ENCODE measurements around the gene PTPRF. TPM values are rescaled to one million over a fixed set of nuclear protein-coding genes. Genes with fewer than 3 reads are reported as not detected.

The PTPRF gene
- total RNA-seq, 4 donors from 2014 or later, result 33.8 to 84.2 (median 53.7) TPM

GRCh38 chr1:43592051-43592665, 61.5 kb downstream of the PTPRF start:
- Histone ChIP-seq H3K4me1 (no peaks in the 10 kb centered on the region), H3K27ac (replicated peaks in 1 of 4) (no peak overlapping the region), H3K9me3 (no peaks in the 10 kb centered on the region), H3K4me3 (no peak overlapping the region), H3K27me3 (no peaks in the 10 kb centered on the region), H3K36me3 (peaks cover 0 to 84% (median 39%) of the 10 kb centered on the region in 4 donors)
- intact Hi-C loops (cut with DNase I), result no loop called here
- no peak for TF ChIP-seq CTCF (IDR thresholded peaks at IDR 0.05)
- no peak for TF ChIP-seq EP300 (IDR thresholded peaks at IDR 0.05)
- TF ChIP-seq POLR2A (IDR thresholded peaks at IDR 0.05; ENCODE audit: low read depth), result no peak
- TF ChIP-seq POLR2AphosphoS5 (IDR thresholded peaks at IDR 0.05), result no peak
- WGBS, result 87% methylated on average over 3 of the region's 11 CpGs
- no peak for DNase-seq (ENCODE audit: extremely low spot score)

GRCh38 chr1:43592974-43593683, 62.4 kb downstream of the PTPRF start:
- no peak for DNase-seq (ENCODE audit: extremely low spot score)
- Histone ChIP-seq H3K9me3 (no peaks in the 10 kb centered on the region), H3K27ac (replicated peaks in 1 of 4) (no peak overlapping the region), H3K4me1 (no peaks in the 10 kb centered on the region), H3K4me3 (no peak overlapping the region), H3K36me3 (peaks cover 0 to 87% (median 43%) of the 10 kb centered on the region in 4 donors), H3K27me3 (no peaks in the 10 kb centered on the region)
- 87% methylated on average over 13 of the region's 16 CpGs for WGBS
- intact Hi-C loops (cut with DNase I), result no loop called here
- TF ChIP-seq POLR2A (IDR thresholded peaks at IDR 0.05; ENCODE audit: low read depth) (no peak), POLR2AphosphoS5 (IDR thresholded peaks at IDR 0.05) (no peak), CTCF (IDR thresholded peaks at IDR 0.05) (no peak), EP300 (IDR thresholded peaks at IDR 0.05) (no peak)

- Histone ChIP-seq H3K4me3 (no peak overlapping the region), H3K27ac (replicated peaks in 1 of 4) (no peak overlapping the region), H3K36me3 (peaks cover 0 to 87% (median 38%) of the 10 kb centered on the region in 4 donors), H3K4me1 (no peaks in the 10 kb centered on the region), H3K9me3 (no peaks in the 10 kb centered on the region), H3K27me3 (no peaks in the 10 kb centered on the region)
- WGBS, result 82% methylated on average over 8 of the region's 8 CpGs
- no peak for TF ChIP-seq POLR2A (IDR thresholded peaks at IDR 0.05; ENCODE audit: low read depth)
- TF ChIP-seq POLR2AphosphoS5 (IDR thresholded peaks at IDR 0.05), result no peak
- TF ChIP-seq CTCF (IDR thresholded peaks at IDR 0.05), result no peak
- TF ChIP-seq EP300 (IDR thresholded peaks at IDR 0.05), result no peak
- no peak for DNase-seq (ENCODE audit: extremely low spot score)
- intact Hi-C loops (cut with DNase I), result no loop called here
Observed at GRCh38 chr1:43596579-43596978, 65.9 kb downstream of the PTPRF start.

GRCh38 chr1:43597028-43597427, 66.3 kb downstream of the PTPRF start:
- 73% methylated on average over 5 of the region's 5 CpGs for WGBS
- H3K36me3 ChIP-seq, result peaks cover 0 to 86% (median 37%) of the 10 kb centered on the region in 4 donors

More at GRCh38 chr1:43597028-43597427, 66.3 kb downstream of the PTPRF start:
- Histone ChIP-seq H3K27ac (replicated peaks in 1 of 4) (no peak overlapping the region), H3K9me3 (no peaks in the 10 kb centered on the region), H3K4me1 (no peaks in the 10 kb centered on the region), H3K27me3 (no peaks in the 10 kb centered on the region), H3K4me3 (no peak overlapping the region)
- no peak for DNase-seq (ENCODE audit: extremely low spot score)
- no peak for TF ChIP-seq EP300 (IDR thresholded peaks at IDR 0.05)
- no peak for TF ChIP-seq CTCF (IDR thresholded peaks at IDR 0.05)
- TF ChIP-seq POLR2A (IDR thresholded peaks at IDR 0.05; ENCODE audit: low read depth), result no peak
- TF ChIP-seq POLR2AphosphoS5 (IDR thresholded peaks at IDR 0.05), result no peak
- intact Hi-C loops (cut with DNase I), result no loop called here
